ENCODE results near the gene BTBD1. TPM values are rescaled to one million over a fixed set of nuclear protein-coding genes. Genes with fewer than 3 reads are reported as not detected.

Gene BTBD1
- total RNA-seq, 1 donor from 2014 or later: 37.8 TPM

DNA sequence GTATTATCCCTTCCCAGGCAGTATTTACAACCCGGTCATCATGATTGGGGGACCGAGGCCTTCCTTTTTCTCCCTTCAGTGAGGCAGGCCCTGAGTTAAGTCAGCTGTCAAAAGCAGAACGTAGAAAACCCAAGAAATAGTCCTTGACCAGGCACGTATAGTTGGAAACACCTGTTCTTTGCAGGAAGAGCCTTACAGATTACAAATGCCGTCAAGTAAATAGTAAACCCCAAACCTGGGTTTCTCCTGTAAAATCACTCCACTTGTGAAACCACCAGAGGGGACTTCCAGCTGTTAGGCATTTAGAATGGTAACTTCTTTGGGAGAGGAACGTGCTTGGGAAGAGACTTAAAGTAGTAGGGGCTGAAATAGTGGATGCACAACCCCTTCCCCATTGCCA is 1.0 kb upstream of the BTBD1 start:
- Mint-ChIP-seq H3K9me3 (no peaks in the 10 kb centered on the region), H3K27ac (ENCODE audit: unreplicated experiment) (no peak overlapping the region)

DNA sequence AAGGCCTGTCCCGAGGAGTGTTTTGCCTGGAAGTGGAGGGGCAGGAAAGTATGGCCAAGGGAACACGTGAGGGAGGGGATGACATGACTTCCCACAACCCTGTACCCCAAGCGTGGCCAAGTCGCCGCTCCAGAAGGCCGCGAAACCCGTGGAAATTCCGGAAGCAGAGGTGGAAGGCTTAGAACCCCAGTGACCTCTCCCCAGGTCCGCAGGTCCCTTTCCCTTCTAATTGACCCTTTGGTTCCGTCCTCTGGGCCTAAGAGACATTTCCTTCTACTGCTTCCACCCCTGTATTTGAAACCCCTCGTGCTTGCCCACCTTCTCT is 548 bp upstream of the BTBD1 start:
- no peaks in the 10 kb centered on the region for H3K4me1 Mint-ChIP-seq
- H3K4me3 Mint-ChIP-seq: peak overlapping the region; percentile 78
- H3K27me3 Mint-ChIP-seq (ENCODE audit: low read depth): no peaks in the 10 kb centered on the region
- TF ChIP-seq, protein P1, sequence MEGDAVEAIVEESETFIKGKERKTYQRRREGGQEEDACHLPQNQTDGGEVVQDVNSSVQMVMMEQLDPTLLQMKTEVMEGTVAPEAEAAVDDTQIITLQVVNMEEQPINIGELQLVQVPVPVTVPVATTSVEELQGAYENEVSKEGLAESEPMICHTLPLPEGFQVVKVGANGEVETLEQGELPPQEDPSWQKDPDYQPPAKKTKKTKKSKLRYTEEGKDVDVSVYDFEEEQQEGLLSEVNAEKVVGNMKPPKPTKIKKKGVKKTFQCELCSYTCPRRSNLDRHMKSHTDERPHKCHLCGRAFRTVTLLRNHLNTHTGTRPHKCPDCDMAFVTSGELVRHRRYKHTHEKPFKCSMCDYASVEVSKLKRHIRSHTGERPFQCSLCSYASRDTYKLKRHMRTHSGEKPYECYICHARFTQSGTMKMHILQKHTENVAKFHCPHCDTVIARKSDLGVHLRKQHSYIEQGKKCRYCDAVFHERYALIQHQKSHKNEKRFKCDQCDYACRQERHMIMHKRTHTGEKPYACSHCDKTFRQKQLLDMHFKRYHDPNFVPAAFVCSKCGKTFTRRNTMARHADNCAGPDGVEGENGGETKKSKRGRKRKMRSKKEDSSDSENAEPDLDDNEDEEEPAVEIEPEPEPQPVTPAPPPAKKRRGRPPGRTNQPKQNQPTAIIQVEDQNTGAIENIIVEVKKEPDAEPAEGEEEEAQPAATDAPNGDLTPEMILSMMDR (conservative IDR thresholded peaks at IDR 0.05): peak; percentile 2
- no peak for DNase-seq (ENCODE audit: low read depth, low spot score)
- no peaks in the 10 kb centered on the region for H3K9me3 Mint-ChIP-seq
- H3K36me3 Mint-ChIP-seq (ENCODE audit: low read depth): peaks cover 3% of the 10 kb centered on the region
- no peak overlapping the region for H3K27ac Mint-ChIP-seq (ENCODE audit: unreplicated experiment)

More for the DNA sequence above, 1.0 kb upstream of the BTBD1 start:
- Mint-ChIP-seq H3K36me3 (ENCODE audit: low read depth) (peaks cover 3% of the 10 kb centered on the region), H3K4me1 (no peaks in the 10 kb centered on the region), H3K27me3 (ENCODE audit: low read depth) (no peaks in the 10 kb centered on the region), H3K4me3 (peak overlapping the region; percentile 78)
- TF ChIP-seq, protein P1 (conservative IDR thresholded peaks at IDR 0.05): no peak
- no peak for DNase-seq (ENCODE audit: low read depth, low spot score)

DNA sequence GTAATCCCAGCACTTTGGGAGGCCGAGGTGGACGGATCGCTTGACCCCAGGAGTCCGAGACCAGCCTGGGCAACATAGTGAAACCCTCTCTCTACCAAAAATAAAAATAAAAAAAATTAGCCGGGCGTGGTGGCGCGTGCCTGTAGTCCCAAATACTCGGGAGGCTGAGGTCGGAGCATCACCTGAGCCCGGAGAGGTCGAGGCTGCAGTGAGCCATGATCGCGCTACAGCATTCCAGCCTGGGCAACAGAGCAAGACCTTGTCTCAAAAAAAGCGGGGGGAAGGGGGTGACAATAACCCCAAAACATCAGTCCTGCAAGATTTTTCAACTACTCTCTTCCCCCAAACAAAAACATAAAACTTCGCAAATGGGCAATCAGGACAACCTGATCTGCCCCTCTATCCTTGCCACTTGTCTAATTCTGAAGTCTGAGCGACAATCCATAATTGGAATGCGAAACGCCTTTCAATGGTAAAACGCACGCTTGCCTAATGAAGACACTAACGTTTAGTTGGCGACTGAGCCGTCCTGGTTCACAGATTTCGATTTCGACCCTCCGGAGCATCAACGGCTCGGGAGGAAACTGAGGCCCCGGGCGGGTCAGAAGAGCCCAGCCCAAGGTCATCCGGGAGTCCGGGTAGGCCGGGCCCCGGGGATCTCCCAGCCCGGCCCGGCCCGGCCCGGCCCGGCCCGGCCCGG is 868 bp downstream of the BTBD1 start:
- DNase-seq (ENCODE audit: low read depth, low spot score): no peak
- no peak overlapping the region for H3K27ac Mint-ChIP-seq (ENCODE audit: unreplicated experiment)
- no peaks in the 10 kb centered on the region for H3K4me1 Mint-ChIP-seq
- H3K4me3 Mint-ChIP-seq: peak overlapping the region; percentile 80
- H3K36me3 Mint-ChIP-seq (ENCODE audit: low read depth): no peaks in the 10 kb centered on the region
- TF ChIP-seq, protein P1 (conservative IDR thresholded peaks at IDR 0.05): no peak
- no peaks in the 10 kb centered on the region for H3K27me3 Mint-ChIP-seq (ENCODE audit: low read depth)
- no peaks in the 10 kb centered on the region for H3K9me3 Mint-ChIP-seq

DNA sequence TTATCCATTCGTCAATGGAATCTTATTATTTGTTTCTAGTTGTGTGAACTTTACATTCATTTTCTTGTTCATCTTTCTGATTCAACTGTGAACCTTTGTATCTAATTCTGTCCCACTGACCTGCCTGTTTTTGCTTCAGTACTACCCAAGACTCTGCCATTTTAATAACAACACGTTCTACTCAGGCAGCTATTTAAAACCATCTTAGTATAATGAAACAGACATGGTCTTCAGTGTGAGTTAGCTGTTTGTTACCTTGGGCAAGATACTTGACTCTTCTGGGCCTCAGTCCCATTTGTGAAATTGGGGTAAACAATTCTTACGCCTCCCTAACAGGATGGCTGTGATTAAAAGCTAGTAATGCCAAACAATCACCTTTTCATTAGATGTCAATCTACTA is 1.6 kb downstream of the BTBD1 start:
- Mint-ChIP-seq H3K4me1 (no peaks in the 10 kb centered on the region), H3K4me3 (peak overlapping the region; percentile 80), H3K9me3 (no peaks in the 10 kb centered on the region), H3K36me3 (ENCODE audit: low read depth) (no peaks in the 10 kb centered on the region), H3K27me3 (ENCODE audit: low read depth) (no peaks in the 10 kb centered on the region), H3K27ac (ENCODE audit: unreplicated experiment) (no peak overlapping the region)
- TF ChIP-seq, protein P1 (conservative IDR thresholded peaks at IDR 0.05): no peak
- DNase-seq (ENCODE audit: low read depth, low spot score): no peak

DNA sequence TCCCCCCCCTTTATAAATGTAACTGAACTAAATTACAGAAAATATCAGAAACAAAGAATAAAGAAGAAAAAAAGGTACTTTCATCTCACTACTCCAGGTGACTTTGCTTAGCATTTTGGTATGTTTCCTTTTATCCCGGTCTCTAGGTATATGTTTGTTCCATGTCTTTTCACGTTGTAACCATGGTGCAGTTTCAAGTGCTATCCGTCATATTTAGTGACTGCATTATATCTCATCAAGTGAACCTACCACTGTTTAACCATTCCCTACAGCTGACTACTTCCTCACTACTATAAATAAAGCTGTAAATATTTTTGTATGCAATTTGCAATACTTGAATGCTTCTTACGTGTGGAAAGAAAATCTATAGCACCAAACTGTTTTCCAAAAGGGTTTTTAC is 2.2 kb downstream of the BTBD1 start:
- no peak overlapping the region for H3K27ac Mint-ChIP-seq (ENCODE audit: unreplicated experiment)

More for the DNA sequence above, 2.2 kb downstream of the BTBD1 start:
- no peaks in the 10 kb centered on the region for H3K4me1 Mint-ChIP-seq
- H3K9me3 Mint-ChIP-seq: no peaks in the 10 kb centered on the region
- H3K4me3 Mint-ChIP-seq: peak overlapping the region; percentile 80
- H3K27me3 Mint-ChIP-seq (ENCODE audit: low read depth): no peaks in the 10 kb centered on the region
- H3K36me3 Mint-ChIP-seq (ENCODE audit: low read depth): no peaks in the 10 kb centered on the region
- TF ChIP-seq, protein P1 (conservative IDR thresholded peaks at IDR 0.05): no peak
- no peak for DNase-seq (ENCODE audit: low read depth, low spot score)
